Natural killer cell treated with Interleukin-12 subunit alpha and Interleukin-12 subunit beta and Interleukin-15 and Interleukin-18, amount 100 ng/mL, for 72 hours (primary cell): ENCODE measurements around the gene KRTAP1-1. TPM values are rescaled to one million over a fixed set of nuclear protein-coding genes. Genes with fewer than 3 reads are reported as not detected.
"Not testable (repeated sequence)": the region's sequence is repeated elsewhere in the genome, so short reads cannot be mapped to it uniquely, and the experiment has no call there.

Experiments
- ATAC-seq, 2 donors: fragments of 150-1000 bp; cut with Tn5 transposase in 1 of 2; sonication (Bioruptor Pico), chemical (Tn5 transposase) in 1 of 2; 2 replicates each; pipeline ENCODE4 v1.10.0; 2021
- DNase-seq: peaks from one replicate; pipeline ENCODE4 v3.0.0; 2022; ENCODE audit warnings: low spot score
- H3K27ac Mint-ChIP-seq, 2 donors: 1 replicate in 1 of 2; 2 replicates in 1 of 2; pipeline ENCODE4 v1.8.0; 2022; ENCODE audit warnings: mixed read lengths in 2 of 2, mild to moderate bottlenecking in 1 of 2, moderate library complexity in 1 of 2
- H3K27me3 Mint-ChIP-seq, 2 donors: 1 replicate in 1 of 2; 2 replicates in 1 of 2; pipeline ENCODE4 v1.8.0; 2022; ENCODE audit warnings: mixed read lengths in 2 of 2
- H3K36me3 Mint-ChIP-seq: one replicate; pipeline ENCODE4 v1.8.0; 2022; ENCODE audit warnings: mixed read lengths
- H3K4me1 Mint-ChIP-seq, 2 donors: 1 replicate in 1 of 2; 2 replicates in 1 of 2; pipeline ENCODE4 v1.8.0; 2022; ENCODE audit warnings: low read depth in 2 of 2, mixed read lengths in 2 of 2, mild to moderate bottlenecking in 1 of 2
- H3K4me3 Mint-ChIP-seq: one replicate; pipeline ENCODE4 v1.8.0; 2022; ENCODE audit warnings: mixed read lengths
- H3K9me3 Mint-ChIP-seq: 2 replicates; pipeline ENCODE4 v1.8.0; 2022; ENCODE audit warnings: mixed read lengths
- total RNA-seq, 2 donors: library from RNA; stranded (reverse); gene quantifications; one replicate each; pipeline ENCODE4 v1.2.3, GENCODE V29; 2022

KRTAP1-1 gene
- total RNA-seq, 2 donors from 2014 or later = not detected

DNA sequence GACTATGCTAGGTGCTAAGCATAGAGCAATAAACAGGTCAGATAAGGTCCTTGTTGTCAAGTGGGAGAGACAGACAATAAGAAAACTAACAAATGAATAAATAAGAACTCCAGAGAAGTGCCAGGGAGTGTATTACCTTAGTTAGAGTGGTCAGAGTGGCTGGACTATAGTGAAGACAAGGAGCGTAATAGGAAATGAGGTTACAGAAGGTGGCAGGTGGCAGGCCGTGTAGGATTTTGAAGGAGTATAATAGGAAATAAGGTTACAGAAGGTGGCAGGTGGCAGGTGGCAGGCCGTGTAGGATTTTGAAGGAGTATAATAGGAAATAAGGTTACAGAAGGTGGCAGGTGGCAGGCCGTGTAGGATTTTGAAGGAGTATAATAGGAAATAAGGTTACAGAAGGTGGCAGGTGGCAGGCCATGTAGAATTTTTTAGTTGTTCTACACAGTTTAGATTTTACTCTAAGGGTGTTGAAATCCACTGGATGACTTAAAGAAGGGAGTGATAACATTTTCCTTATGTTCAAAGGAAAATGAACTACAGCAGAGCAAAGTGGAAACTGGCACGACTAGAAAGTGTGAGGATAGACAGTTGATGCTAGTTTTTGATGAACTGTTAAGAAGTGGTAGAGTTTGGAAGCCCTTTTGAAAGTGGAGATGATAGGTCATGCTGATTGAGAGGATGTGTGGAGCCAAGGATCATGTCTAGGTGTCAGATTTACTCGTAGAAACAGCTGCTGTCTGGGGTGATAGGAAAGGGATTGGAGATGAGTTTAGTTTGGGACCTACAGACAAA lies 28.7 kb downstream of the KRTAP1-1 start:
- no peak for DNase-seq
- peaks cover 25 to 53% of the 10 kb centered on the region in 2 donors for H3K27me3 Mint-ChIP-seq
- H3K9me3 Mint-ChIP-seq = no peaks in the 10 kb centered on the region
- no peaks in the 10 kb centered on the region for H3K4me1 Mint-ChIP-seq
- ATAC-seq = no peak
- no peaks in the 10 kb centered on the region for H3K36me3 Mint-ChIP-seq
- no peak overlapping the region for H3K4me3 Mint-ChIP-seq
- no peak overlapping the region for H3K27ac Mint-ChIP-seq

DNA sequence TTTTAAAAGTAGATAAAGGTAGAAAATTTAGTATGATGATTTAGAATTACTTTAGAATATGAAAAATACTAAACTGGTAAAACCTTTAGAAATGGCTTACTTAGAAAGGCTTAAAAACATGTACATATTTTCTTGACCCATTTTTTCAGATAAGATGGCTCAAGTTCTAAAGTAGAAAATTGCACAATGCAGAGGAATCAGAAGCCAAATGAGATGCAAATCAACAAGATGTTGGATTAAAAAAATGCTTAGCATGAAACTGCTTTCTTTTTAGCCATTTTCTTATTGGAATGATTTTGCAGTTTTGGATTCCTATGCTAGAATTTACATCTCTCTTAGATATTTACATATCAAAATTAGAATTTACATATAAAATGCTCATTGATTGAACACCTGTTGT lies 30.8 kb downstream of the KRTAP1-1 start:
- Mint-ChIP-seq H3K4me1 (no peaks in the 10 kb centered on the region), H3K36me3 (no peaks in the 10 kb centered on the region), H3K4me3 (no peak overlapping the region), H3K27ac (no peak overlapping the region), H3K27me3 (peaks cover 19 to 45% of the 10 kb centered on the region in 2 donors), H3K9me3 (no peaks in the 10 kb centered on the region)
- no peak for ATAC-seq
- no peak for DNase-seq

DNA sequence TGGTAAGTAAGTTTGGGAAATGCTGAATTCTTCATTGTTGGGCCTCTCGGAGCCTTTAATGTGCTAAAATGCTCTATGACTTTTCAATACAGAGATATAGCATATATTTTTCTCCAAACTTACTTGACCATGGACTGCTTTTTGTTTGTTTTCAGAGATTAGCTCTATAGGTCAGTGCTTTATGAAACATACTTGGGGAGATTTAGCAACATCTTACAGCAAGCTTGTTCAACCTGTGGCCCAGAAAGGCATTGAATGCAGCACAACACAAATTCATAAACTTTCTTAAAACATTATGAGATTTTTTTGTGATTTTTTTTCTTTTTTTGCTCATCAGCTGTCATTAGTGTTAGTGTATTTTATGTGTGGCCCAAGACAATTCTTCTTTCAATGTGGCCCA lies 31.3 kb downstream of the KRTAP1-1 start:
- H3K36me3 Mint-ChIP-seq = no peaks in the 10 kb centered on the region
- no peak overlapping the region for H3K4me3 Mint-ChIP-seq
- H3K9me3 Mint-ChIP-seq = no peaks in the 10 kb centered on the region
- ATAC-seq (no peak), DNase-seq (no peak)
- peaks cover 18 to 40% of the 10 kb centered on the region in 2 donors for H3K27me3 Mint-ChIP-seq
- H3K27ac Mint-ChIP-seq = no peak overlapping the region
- no peaks in the 10 kb centered on the region for H3K4me1 Mint-ChIP-seq

DNA sequence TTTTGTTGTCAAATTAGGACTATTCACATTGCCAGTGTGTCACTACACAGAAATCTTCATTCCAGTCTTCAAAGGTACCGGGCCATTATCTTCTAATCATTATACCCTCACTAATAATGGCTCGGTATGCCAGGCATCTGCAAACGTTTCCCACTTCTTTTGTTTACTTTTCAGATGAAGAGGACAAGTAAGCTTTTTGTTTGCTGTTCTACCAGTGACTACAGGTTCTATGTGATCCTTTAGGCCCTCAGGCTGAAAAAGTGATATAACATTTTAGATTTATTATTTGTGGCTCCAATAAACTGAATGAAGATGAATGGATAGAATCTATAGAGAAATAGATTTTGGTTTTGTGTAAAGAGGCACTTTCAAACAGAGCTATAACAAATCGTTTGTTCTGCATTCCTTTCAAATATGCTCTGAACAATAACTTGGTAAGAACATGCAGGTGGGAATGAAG lies 31.9 kb downstream of the KRTAP1-1 start:
- Mint-ChIP-seq H3K4me3 (no peak overlapping the region), H3K27me3 (peaks cover 15 to 41% of the 10 kb centered on the region in 2 donors), H3K36me3 (no peaks in the 10 kb centered on the region), H3K27ac (no peak overlapping the region), H3K9me3 (no peaks in the 10 kb centered on the region), H3K4me1 (no peaks in the 10 kb centered on the region)
- no peak for DNase-seq
- ATAC-seq = no peak

DNA sequence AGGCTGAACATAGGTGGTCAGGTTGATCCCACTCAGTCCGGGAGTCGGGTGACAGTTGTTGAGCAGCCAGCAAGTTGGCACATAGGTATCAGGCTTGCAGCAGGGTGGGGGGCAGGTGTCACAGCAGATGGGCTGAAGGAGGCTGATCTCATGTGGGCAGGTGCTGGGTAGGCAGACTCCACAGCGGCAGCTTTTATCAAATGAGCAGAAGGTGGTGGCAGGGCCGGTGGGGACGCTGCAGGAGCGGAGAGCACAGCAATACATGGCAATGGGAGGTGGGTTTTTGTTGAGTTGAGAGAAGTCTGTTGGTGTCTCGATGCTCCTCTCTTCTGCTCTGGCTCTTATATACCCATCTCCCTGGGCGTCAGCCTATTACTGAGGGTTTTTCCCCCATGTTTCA lies 32.4 kb downstream of the KRTAP1-1 start, which contains the start of gene KRTAP3-1:
Gene KRTAP3-1, minus strand, starts transcription at position 318 of the 400 bp plus-strand sequence. Its CDS starts 54 bp downstream, at position 264.
- ATAC-seq = peak in 1 of 2 donors; percentile 45
- Mint-ChIP-seq H3K4me3 (no peak within 1 kb of the TSS), H3K27me3 (peaks cover 18 to 46% of the 10 kb centered on the region in 2 donors), H3K36me3 (no peaks in the 10 kb centered on the region), H3K27ac (no peak within 1 kb of the TSS), H3K9me3 (no peaks in the 10 kb centered on the region), H3K4me1 (no peaks in the 10 kb centered on the region)
- no peak for DNase-seq

DNA sequence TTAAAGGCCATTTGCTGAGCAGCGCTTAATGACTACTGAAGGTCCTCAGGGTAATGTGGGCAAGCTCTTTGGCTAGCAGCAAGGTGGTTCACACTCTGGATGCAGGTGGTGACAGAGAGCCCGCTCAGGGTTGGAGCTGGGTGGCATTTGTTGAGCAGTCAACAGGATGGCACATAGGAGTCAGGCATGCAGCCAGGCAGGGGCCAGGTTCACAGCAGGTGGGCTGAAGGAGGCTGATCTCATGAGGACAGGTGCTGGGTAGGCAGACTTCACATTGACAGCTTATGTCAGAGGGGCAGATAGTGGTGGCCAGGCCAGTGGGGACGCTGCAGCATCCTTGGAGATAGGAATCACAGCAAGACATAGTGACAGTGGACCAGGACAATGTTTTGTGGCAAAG lies 36.9 kb downstream of the KRTAP1-1 start:
- H3K27me3 Mint-ChIP-seq = peaks cover 19 to 49% of the 10 kb centered on the region in 2 donors
- H3K36me3 Mint-ChIP-seq = no peaks in the 10 kb centered on the region
- no peak for DNase-seq
- no peaks in the 10 kb centered on the region for H3K9me3 Mint-ChIP-seq
- no peak overlapping the region for H3K27ac Mint-ChIP-seq
- ATAC-seq = peak in 1 of 2 donors; percentile 36
- no peak overlapping the region for H3K4me3 Mint-ChIP-seq
- H3K4me1 Mint-ChIP-seq = no peaks in the 10 kb centered on the region

DNA sequence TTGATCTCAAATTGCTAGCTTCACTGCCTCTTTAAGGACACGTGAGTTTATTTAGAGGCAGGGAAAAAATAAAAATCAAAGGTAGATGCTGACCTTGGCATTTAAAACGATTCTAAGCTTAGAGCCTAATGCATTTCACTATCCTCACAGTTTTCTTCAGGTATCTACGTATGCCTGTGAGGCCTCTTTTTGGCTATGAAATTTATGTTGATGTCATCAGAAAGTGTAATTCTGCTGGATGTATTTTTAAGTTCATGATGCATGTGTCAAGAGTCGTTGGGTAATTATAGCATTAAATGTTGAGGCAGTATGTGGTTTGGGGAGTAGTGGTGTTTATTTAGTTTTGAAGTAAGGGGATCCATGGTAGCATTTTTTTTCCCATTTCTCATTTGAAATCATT lies 37.3 kb downstream of the KRTAP1-1 start:
- H3K4me1 Mint-ChIP-seq = no peaks in the 10 kb centered on the region
- no peaks in the 10 kb centered on the region for H3K36me3 Mint-ChIP-seq
- H3K27ac Mint-ChIP-seq = no peak overlapping the region
- ATAC-seq (no peak), DNase-seq (no peak)
- H3K9me3 Mint-ChIP-seq = no peaks in the 10 kb centered on the region
- H3K4me3 Mint-ChIP-seq = no peak overlapping the region
- H3K27me3 Mint-ChIP-seq = peaks cover 22 to 52% of the 10 kb centered on the region in 2 donors

DNA sequence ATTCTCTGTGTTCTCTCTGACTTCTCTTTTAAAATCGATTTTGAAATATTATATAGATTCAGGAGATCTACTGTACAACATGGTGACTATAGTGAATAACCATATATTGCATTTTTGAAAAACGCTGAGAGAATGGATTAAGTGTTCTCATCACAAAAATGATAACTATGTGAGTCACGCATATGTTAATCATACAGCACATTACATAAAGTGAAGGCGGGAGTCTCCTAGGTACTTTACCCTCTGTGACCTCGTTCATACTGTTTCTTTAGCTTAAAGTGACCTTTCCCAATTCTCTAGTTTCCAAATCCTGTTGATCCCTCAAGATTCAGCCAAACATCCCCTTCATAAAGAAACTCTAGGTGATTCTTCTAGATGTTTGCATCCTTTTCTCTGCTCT lies 38.4 kb downstream of the KRTAP1-1 start:
- Mint-ChIP-seq H3K4me3 (no peak overlapping the region), H3K27ac (no peak overlapping the region), H3K9me3 (no peaks in the 10 kb centered on the region), H3K4me1 (no peaks in the 10 kb centered on the region), H3K36me3 (no peaks in the 10 kb centered on the region), H3K27me3 (peaks cover 24 to 52% of the 10 kb centered on the region in 2 donors)
- ATAC-seq = no peak
- no peak for DNase-seq

DNA sequence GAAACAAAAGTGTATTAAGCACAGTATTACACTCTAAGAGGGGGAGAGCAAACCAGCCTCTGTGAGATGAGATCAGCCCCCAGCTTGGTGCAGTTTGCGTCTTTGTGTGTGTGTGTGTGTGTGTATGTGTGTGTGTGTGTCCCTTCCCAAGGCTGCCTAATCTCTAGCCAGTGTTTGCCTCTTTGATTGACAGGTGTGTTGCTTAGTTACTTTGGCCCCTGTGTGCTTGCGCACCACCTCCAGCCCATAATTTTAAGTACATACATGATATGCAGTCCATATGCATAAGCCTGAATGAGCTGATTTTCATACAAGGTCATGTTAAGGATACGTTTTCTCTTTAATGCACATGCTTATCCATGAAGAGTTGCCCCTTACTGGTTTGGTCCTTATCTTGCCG lies 39.5 kb downstream of the KRTAP1-1 start:
- no peaks in the 10 kb centered on the region for H3K4me1 Mint-ChIP-seq
- DNase-seq (no peak), ATAC-seq (no peak)
- H3K27me3 Mint-ChIP-seq = peaks cover 33 to 59% of the 10 kb centered on the region in 2 donors
- no peak overlapping the region for H3K27ac Mint-ChIP-seq
- H3K36me3 Mint-ChIP-seq = no peaks in the 10 kb centered on the region
- H3K4me3 Mint-ChIP-seq = no peak overlapping the region
- no peaks in the 10 kb centered on the region for H3K9me3 Mint-ChIP-seq

DNA sequence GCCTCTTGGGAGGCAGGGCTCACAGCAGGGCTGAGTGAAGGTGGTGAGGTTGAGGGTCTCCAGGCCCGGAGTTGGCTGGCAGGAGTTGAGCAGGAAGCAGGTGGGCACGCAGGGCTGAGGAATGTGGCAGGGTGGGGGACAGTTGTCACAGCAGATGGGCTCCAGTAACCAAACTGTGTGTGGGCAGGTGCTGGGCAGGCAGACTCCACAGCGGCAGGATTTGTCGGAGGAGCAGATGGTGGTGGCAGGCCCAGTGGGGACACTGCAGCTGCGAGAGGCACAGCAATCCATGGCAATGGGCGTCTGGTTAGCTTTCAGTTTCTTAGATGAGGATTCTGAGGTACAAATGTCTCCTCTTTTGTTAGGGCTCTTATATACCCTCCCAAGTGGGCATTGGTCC lies 41.7 kb downstream of the KRTAP1-1 start, which contains the start of gene KRTAP3-2:
Gene KRTAP3-2, minus strand, starts transcription at position 344 of the 400 bp plus-strand sequence. Its CDS starts 53 bp downstream, at position 291.
- H3K4me1 Mint-ChIP-seq, DNase-seq, H3K9me3 Mint-ChIP-seq, H3K4me3 Mint-ChIP-seq, H3K27ac Mint-ChIP-seq, ATAC-seq, H3K36me3 Mint-ChIP-seq: not testable (repeated sequence)
- peaks cover 42 to 70% of the 10 kb centered on the region in 2 donors for H3K27me3 Mint-ChIP-seq

DNA sequence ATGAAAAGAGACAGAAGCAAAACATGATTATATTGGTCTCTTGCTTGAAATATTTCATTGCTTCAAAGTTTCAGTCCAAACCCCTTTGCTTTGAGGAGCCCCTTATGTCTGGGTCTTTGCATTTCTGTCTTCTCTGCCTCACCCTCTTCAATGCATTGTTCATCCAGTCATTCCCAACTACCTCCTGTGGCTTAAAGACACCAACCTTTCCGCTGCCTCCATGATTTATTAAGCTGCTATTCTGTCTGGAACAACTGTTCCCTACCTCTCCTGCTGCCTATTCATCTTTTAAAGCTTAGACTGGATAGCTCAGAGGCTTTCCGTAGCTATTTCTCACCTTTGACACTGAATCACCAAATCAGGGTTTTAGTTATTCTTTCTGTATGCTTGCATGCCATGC lies 43.9 kb downstream of the KRTAP1-1 start:
- H3K27ac Mint-ChIP-seq = no peak overlapping the region
- no peak for ATAC-seq
- DNase-seq = no peak
- H3K4me1 Mint-ChIP-seq = no peaks in the 10 kb centered on the region
- H3K4me3 Mint-ChIP-seq = no peak overlapping the region
- H3K27me3 Mint-ChIP-seq = peaks cover 44 to 65% of the 10 kb centered on the region in 2 donors
- no peaks in the 10 kb centered on the region for H3K36me3 Mint-ChIP-seq
- no peaks in the 10 kb centered on the region for H3K9me3 Mint-ChIP-seq

DNA sequence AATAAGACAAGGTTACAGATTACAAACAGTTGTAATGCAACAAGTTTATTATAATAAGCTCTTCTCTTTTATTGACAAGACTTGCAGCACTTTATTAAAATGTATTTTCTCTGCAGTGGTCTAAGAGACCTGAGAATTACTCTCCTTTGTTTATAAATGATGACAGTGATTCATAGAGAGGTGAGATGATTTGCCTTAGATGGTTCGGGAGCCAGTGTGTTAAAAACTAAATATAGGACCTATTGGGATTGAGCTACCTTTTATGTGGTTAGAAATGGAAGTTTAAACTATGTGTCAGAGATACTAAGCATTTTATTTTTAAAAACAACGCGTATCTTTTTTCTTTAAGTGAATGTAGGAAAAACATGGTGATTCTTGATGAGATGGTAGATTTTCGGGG lies 44.4 kb downstream of the KRTAP1-1 start:
- peaks cover 43 to 65% of the 10 kb centered on the region in 2 donors for H3K27me3 Mint-ChIP-seq
- DNase-seq = no peak
- H3K4me1 Mint-ChIP-seq = no peaks in the 10 kb centered on the region
- no peak overlapping the region for H3K27ac Mint-ChIP-seq
- no peaks in the 10 kb centered on the region for H3K9me3 Mint-ChIP-seq
- ATAC-seq = no peak
- H3K4me3 Mint-ChIP-seq = no peak overlapping the region
- H3K36me3 Mint-ChIP-seq = no peaks in the 10 kb centered on the region

DNA sequence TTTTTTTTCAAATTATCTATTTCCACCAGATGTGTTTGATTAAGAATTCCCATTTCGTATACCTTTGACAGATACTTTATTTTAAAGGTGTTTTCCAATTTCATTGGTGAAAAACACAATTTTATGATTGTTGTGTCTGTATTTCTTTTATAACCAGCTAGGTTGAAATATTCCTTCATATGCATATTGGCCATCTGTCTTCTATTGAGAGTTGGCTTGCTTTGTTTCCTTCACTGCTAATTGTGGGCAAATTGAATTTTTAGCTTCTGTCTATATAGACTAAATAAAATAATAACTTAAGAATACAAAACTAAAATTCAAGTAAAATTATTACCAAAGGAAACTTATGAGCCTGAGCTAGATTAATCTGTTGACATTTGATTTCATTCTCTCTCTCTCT lies 46.1 kb downstream of the KRTAP1-1 start:
- Mint-ChIP-seq H3K9me3 (no peaks in the 10 kb centered on the region), H3K36me3 (no peaks in the 10 kb centered on the region), H3K4me3 (no peak overlapping the region), H3K27ac (no peak overlapping the region), H3K4me1 (no peaks in the 10 kb centered on the region), H3K27me3 (peaks cover 43 to 64% of the 10 kb centered on the region in 2 donors)
- ATAC-seq = no peak
- no peak for DNase-seq

DNA sequence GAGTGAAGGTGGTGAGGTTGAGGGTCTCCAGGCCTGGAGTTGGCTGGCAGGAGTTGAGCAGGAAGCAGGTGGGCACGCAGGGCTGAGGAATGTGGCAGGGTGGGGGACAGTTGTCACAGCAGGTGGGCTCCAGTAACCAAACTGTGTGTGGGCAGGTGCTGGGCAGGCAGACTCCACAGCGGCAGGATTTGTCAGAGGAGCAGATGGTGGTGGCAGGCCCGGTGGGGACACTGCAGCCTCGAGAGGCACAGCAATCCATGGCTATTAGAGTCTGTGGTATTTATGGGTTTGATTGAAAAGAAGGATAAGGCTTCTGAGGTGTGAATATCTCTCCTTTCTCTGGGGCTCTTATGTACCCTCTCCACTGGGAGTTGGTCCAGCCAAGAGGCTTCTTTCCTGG lies 47.4 kb downstream of the KRTAP1-1 start, which contains the start of gene KRTAP3-3:
Gene KRTAP3-3, minus strand, starts transcription at position 326 of the 400 bp plus-strand sequence. Its CDS starts 67 bp downstream, at position 259.
- ATAC-seq (peak in 1 of 2 donors; percentile 24), DNase-seq (no peak)
- Mint-ChIP-seq H3K4me1 (no peaks in the 10 kb centered on the region), H3K27ac (no peak within 1 kb of the TSS), H3K36me3 (no peaks in the 10 kb centered on the region), H3K9me3 (no peaks in the 10 kb centered on the region), H3K27me3 (peaks cover 38 to 70% of the 10 kb centered on the region in 2 donors), H3K4me3 (no peak within 1 kb of the TSS)
